ENCODE results near the gene RBM24. TPM values are rescaled to one million over a fixed set of nuclear protein-coding genes. Genes with fewer than 3 reads are reported as not detected.

Gene RBM24
- total RNA-seq, 1 experiment from 2014 or later = 0.24 TPM

DNA sequence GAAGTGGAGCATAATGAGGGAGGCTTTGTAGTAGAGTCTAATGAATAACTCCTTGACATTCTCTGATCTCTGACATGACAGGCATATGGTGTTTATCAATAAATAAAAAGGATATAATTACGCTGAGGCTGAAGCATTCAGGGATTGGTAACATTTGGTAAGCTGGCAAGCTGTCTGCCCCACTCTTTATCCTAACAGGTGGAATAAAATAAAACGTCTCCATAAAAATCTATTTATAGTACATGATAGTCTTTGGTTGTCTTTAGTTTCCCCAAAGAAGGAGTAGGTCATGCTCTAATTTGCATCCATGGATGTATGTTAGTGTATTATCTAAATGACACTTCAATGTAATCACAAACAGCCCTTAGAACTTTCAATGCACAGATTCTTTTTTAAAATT lies 30.9 kb upstream of the RBM24 start:
- H3K4me1 ChIP-seq (ENCODE audit: insufficient read depth, low read length, poor library complexity, severe bottlenecking) = no peaks in the 10 kb centered on the region
- POLR2A ChIA-PET (ENCODE audit: low non-redundant PET) = no interaction called here
- TF ChIP-seq EZH2 (IDR thresholded peaks at IDR 0.05; ENCODE audit: borderline replicate concordance, low read depth, low read length, poor library complexity, severe bottlenecking) = no peak
- TF ChIP-seq, protein P1, sequence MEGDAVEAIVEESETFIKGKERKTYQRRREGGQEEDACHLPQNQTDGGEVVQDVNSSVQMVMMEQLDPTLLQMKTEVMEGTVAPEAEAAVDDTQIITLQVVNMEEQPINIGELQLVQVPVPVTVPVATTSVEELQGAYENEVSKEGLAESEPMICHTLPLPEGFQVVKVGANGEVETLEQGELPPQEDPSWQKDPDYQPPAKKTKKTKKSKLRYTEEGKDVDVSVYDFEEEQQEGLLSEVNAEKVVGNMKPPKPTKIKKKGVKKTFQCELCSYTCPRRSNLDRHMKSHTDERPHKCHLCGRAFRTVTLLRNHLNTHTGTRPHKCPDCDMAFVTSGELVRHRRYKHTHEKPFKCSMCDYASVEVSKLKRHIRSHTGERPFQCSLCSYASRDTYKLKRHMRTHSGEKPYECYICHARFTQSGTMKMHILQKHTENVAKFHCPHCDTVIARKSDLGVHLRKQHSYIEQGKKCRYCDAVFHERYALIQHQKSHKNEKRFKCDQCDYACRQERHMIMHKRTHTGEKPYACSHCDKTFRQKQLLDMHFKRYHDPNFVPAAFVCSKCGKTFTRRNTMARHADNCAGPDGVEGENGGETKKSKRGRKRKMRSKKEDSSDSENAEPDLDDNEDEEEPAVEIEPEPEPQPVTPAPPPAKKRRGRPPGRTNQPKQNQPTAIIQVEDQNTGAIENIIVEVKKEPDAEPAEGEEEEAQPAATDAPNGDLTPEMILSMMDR (conservative IDR thresholded peaks at IDR 0.05; ENCODE audit: low read depth, low read length) = no peak
- intact Hi-C loops (cut with micrococcal nuclease; ENCODE audit: unreplicated experiment) = no loop called here
- DNase-seq (ENCODE audit: low spot score) = no peak
- no peaks in the 10 kb centered on the region for H3K9me3 ChIP-seq (ENCODE audit: low read depth, low read length, poor library complexity, severe bottlenecking)
- no TSS peak for BruUV-seq (replicated peaks)
- CTCF ChIA-PET = no interaction called here
- H3K4me3 ChIP-seq (ENCODE audit: low read depth, low read length, poor library complexity, severe bottlenecking) = no peak overlapping the region
- H3K27me3 ChIP-seq (replicated peaks; ENCODE audit: insufficient read depth, low read depth, low read length, poor library complexity) = no peaks in the 10 kb centered on the region
- no peak overlapping the region for H3K27ac ChIP-seq (ENCODE audit: low read depth, low read length, poor library complexity, severe bottlenecking)
- H3K36me3 ChIP-seq (ENCODE audit: insufficient read depth, low read length, poor library complexity, severe bottlenecking) = no peaks in the 10 kb centered on the region

DNA sequence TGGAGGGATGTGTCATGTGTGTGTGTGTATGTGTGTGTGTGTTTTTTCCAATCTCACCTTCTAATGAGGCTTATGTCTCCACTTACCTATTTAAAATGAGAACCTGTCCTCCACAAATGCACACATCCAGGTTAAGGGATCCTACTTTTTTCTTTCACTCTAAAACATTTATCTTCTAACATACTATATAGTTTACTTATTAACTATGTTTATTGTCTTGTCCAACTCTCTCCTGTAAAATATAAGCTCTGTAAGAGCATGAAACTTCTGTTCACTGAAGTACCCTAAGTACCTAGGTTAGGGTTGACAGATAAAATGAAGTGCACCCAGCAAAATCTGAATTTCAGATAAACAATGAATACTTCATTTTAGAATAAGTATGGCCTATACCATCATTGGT lies 29.2 kb upstream of the RBM24 start:
- Histone ChIP-seq H3K4me1 (ENCODE audit: insufficient read depth, low read length, poor library complexity, severe bottlenecking) (no peaks in the 10 kb centered on the region), H3K9me3 (ENCODE audit: low read depth, low read length, poor library complexity, severe bottlenecking) (no peaks in the 10 kb centered on the region), H3K4me3 (ENCODE audit: low read depth, low read length, poor library complexity, severe bottlenecking) (no peak overlapping the region), H3K36me3 (ENCODE audit: insufficient read depth, low read length, poor library complexity, severe bottlenecking) (no peaks in the 10 kb centered on the region), H3K27me3 (replicated peaks; ENCODE audit: insufficient read depth, low read depth, low read length, poor library complexity) (no peaks in the 10 kb centered on the region), H3K27ac (ENCODE audit: low read depth, low read length, poor library complexity, severe bottlenecking) (no peak overlapping the region)
- no peak for TF ChIP-seq EZH2 (IDR thresholded peaks at IDR 0.05; ENCODE audit: borderline replicate concordance, low read depth, low read length, poor library complexity, severe bottlenecking)
- TF ChIP-seq, protein P1 (conservative IDR thresholded peaks at IDR 0.05; ENCODE audit: low read depth, low read length) = no peak
- ChIA-PET CTCF (no interaction called here), POLR2A (ENCODE audit: low non-redundant PET) (no interaction called here)
- intact Hi-C loops (cut with micrococcal nuclease; ENCODE audit: unreplicated experiment) = no loop called here
- no TSS peak for BruUV-seq (replicated peaks)
- DNase-seq (ENCODE audit: low spot score) = no peak

DNA sequence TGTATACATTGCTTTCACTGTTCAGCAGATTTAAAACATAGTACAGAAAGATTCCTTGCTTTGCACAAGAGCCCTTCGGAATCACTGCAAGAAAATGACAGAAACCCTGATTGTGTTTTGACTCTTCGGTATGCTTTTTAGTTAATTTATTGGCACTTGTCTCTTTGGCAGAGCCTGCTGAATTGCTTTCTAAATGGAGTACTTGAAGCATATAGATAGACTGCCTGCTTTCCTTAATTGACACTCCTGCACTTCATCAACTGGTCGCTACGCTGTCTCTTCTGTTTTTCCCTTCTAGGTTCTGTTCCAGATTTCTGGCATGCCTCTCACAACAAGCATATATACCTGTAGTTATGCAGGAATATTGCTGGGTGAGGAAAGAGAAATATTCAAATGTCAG lies 22.4 kb upstream of the RBM24 start:
- no peaks in the 10 kb centered on the region for H3K36me3 ChIP-seq (ENCODE audit: insufficient read depth, low read length, poor library complexity, severe bottlenecking)
- TF ChIP-seq, protein P1 (conservative IDR thresholded peaks at IDR 0.05; ENCODE audit: low read depth, low read length) = no peak
- no peak for TF ChIP-seq EZH2 (IDR thresholded peaks at IDR 0.05; ENCODE audit: borderline replicate concordance, low read depth, low read length, poor library complexity, severe bottlenecking)
- no peak overlapping the region for H3K27ac ChIP-seq (ENCODE audit: low read depth, low read length, poor library complexity, severe bottlenecking)
- intact Hi-C loops (cut with micrococcal nuclease; ENCODE audit: unreplicated experiment) = no loop called here
- DNase-seq (ENCODE audit: low spot score) = no peak
- ChIA-PET CTCF (no interaction called here), POLR2A (ENCODE audit: low non-redundant PET) (interaction anchor here (0.6 kb wide), 1 partner anchor 1597 kb away, joined by 3 read pairs; no protein-coding TSS in a partner anchor)
- H3K27me3 ChIP-seq (replicated peaks; ENCODE audit: insufficient read depth, low read depth, low read length, poor library complexity) = no peaks in the 10 kb centered on the region
- H3K9me3 ChIP-seq (ENCODE audit: low read depth, low read length, poor library complexity, severe bottlenecking) = no peaks in the 10 kb centered on the region
- no peak overlapping the region for H3K4me3 ChIP-seq (ENCODE audit: low read depth, low read length, poor library complexity, severe bottlenecking)
- no TSS peak for BruUV-seq (replicated peaks)
- no peaks in the 10 kb centered on the region for H3K4me1 ChIP-seq (ENCODE audit: insufficient read depth, low read length, poor library complexity, severe bottlenecking)

Data from A673 (cell line).